Cardiac fibroblast (primary cell): ENCODE results near the gene CDC27.
A peak's percentile ranks its signal among the peaks of the same experiment; 100 is the strongest.

Experiments
- DNase-seq, 2 donors: peaks; one replicate each; pipeline versions ENCODE4 v3.0.0 to v3.0.0-alpha.2; 2010; ENCODE audit warnings: low read depth in 2 of 2
- H3K4me3 ChIP-seq, 2 donors: replicated peaks in 1 of 2; 1 replicate in 1 of 2; 2 replicates in 1 of 2; pipeline ENCODE4 v1.5.1; 2011; ENCODE audit warnings: low read depth in 2 of 2, low read length in 2 of 2, mild to moderate bottlenecking in 2 of 2, moderate library complexity in 1 of 2
- CTCF ChIP-seq: IDR thresholded peaks from one replicate; pipeline ENCODE4 v1.5.1; 2011; ENCODE audit warnings: low read depth, mild to moderate bottlenecking, low read length, inconsistent platforms

CDC27 gene

GRCh38 chr17:47188876-47189731 is at the start of gene CDC27:
Gene CDC27, minus strand, starts transcription at chr17:47189295. Its CDS starts 123 bp downstream, at chr17:47189172.
- peak; percentile 98 to 99 for DNase-seq
- peak within 1 kb of the TSS; percentile 75 to 87 for H3K4me3 ChIP-seq
- TF ChIP-seq CTCF, result no peak

- no peak for DNase-seq
- TF ChIP-seq CTCF, result no peak
These were observed 49.4 kb upstream of the CDC27 start for GRCh38 chr17:47238321-47239010.

GRCh38 chr17:47237841-47238240 is 48.7 kb upstream of the CDC27 start:
- no peak for DNase-seq
- no peak for TF ChIP-seq CTCF
- H3K4me3 ChIP-seq, result no peak overlapping the region

More at GRCh38 chr17:47238321-47239010, 49.4 kb upstream of the CDC27 start:
- no peak overlapping the region for H3K4me3 ChIP-seq

GRCh38 chr17:47235923-47236322 is 46.8 kb upstream of the CDC27 start:
- no peak for TF ChIP-seq CTCF
- DNase-seq, result no peak

GRCh38 chr17:47235506-47235905 is 46.4 kb upstream of the CDC27 start:
- no peak for DNase-seq
- no peak for TF ChIP-seq CTCF
- no peak overlapping the region for H3K4me3 ChIP-seq

More at GRCh38 chr17:47235923-47236322, 46.8 kb upstream of the CDC27 start:
- H3K4me3 ChIP-seq, result no peak overlapping the region

- no peak overlapping the region for H3K4me3 ChIP-seq
- DNase-seq, result no peak
- no peak for TF ChIP-seq CTCF
These were observed 43.4 kb upstream of the CDC27 start for GRCh38 chr17:47232465-47232864.
